SK-N-SH (cell line): ENCODE measurements around the gene CNTD1. TPM values are rescaled to one million over a fixed set of nuclear protein-coding genes. Genes with fewer than 3 reads are reported as not detected.
A peak's percentile ranks its signal among the peaks of the same experiment; 100 is the strongest.

ENCODE experiments used
- CTCF ChIA-PET: fragments of 300-600, 350-600 bp; formaldehyde crosslinking; extraction: SDS; loops from one replicate; lab custom pipeline; 2021; lab: Yijun Ruan, JAX
- POLR2A ChIA-PET: fragments of 350-600 bp; sonication (Branson Sonifier 250); formaldehyde crosslinking; extraction: SDS; loops from one replicate; lab custom pipeline; 2020; ENCODE audit warnings: antibody characterized with exemption, inconsistent platforms; lab: Yijun Ruan, JAX
- DNase-seq: peaks from one replicate; pipeline ENCODE4 v3.0.0; 2012
- H2AFZ ChIP-seq: fragments of 200-600 bp; sonication (generic); 2 replicates; pipeline ENCODE4 v1.8.1; 2016; ENCODE audit warnings: antibody characterized with exemption, mild to moderate bottlenecking, low read depth
- H3F3A ChIP-seq: fragments of 200-600 bp; sonication (generic); replicated peaks from 2 replicates; pipeline ENCODE3; 2016; ENCODE audit warnings: antibody characterized with exemption, mild to moderate bottlenecking; ENCODE audit not compliant: insufficient read depth
- H3K27ac ChIP-seq, 2 experiments: fragments of 200-500 bp in 1 of 2; fragments of 200-600 bp in 1 of 2; sonication (Bioruptor generic) in 1 of 2; sonication (generic), shearing (Covaris generic) in 1 of 2; 2 replicates each; pipeline versions ENCODE4 v1.5.1 to v1.6.1; 2014 to 2016; ENCODE audit warnings: low read depth in 2 of 2, inconsistent platforms in 1 of 2, low read length in 1 of 2, mild to moderate bottlenecking in 1 of 2, mixed read lengths in 1 of 2
- H3K27me3 ChIP-seq: fragments of 200-600 bp; sonication (generic), shearing (Covaris generic); 2 replicates; pipeline ENCODE4 v1.6.1; 2016; ENCODE audit warnings: mixed run types; ENCODE audit not compliant: insufficient read depth
- H3K36me3 ChIP-seq, 2 experiments: fragments of 200-500 bp in 1 of 2; fragments of 200-600 bp in 1 of 2; sonication (Bioruptor generic) in 1 of 2; sonication (generic) in 1 of 2; replicated peaks in 1 of 2; 2 replicates each; pipeline versions ENCODE3 to v1.5.1; 2014 to 2016; ENCODE audit warnings: low read length in 1 of 2, mild to moderate bottlenecking in 1 of 2; ENCODE audit not compliant: insufficient read depth in 2 of 2, control insufficient read depth in 1 of 2
- H3K4me1 ChIP-seq, 2 experiments: fragments of 200-500 bp in 1 of 2; fragments of 200-600 bp in 1 of 2; sonication (Bioruptor generic) in 1 of 2; sonication (generic), shearing (Covaris generic) in 1 of 2; 2 replicates each; pipeline versions ENCODE4 v1.5.1 to v1.6.1; 2014 to 2016; ENCODE audit warnings: low read depth in 1 of 2, low read length in 1 of 2, mixed run types in 1 of 2; ENCODE audit not compliant: insufficient read depth in 2 of 2, control insufficient read depth in 1 of 2
- H3K4me2 ChIP-seq: fragments of 200-600 bp; sonication (generic), shearing (Covaris generic); 2 replicates; pipeline ENCODE4 v1.6.1; 2017; ENCODE audit warnings: mixed run types
- H3K4me3 ChIP-seq, 2 experiments: fragments of 200-500 bp in 1 of 2; fragments of 200-600 bp in 1 of 2; sonication (Bioruptor generic) in 1 of 2; sonication (generic), shearing (Covaris generic) in 1 of 2; 2 replicates each; pipeline versions ENCODE4 v1.5.1 to v1.8.1; 2014 to 2016; ENCODE audit warnings: low read depth in 2 of 2, inconsistent platforms in 1 of 2, low read length in 1 of 2, mild to moderate bottlenecking in 1 of 2, mixed read lengths in 1 of 2, moderate library complexity in 1 of 2
- H3K79me2 ChIP-seq: fragments of 200-600 bp; sonication (generic); 2 replicates; pipeline ENCODE4 v1.8.1; 2017; ENCODE audit warnings: mild to moderate bottlenecking; ENCODE audit not compliant: insufficient read depth
- H3K9ac ChIP-seq: fragments of 200-600 bp; sonication (generic); 2 replicates; pipeline ENCODE4 v1.6.1; 2017; ENCODE audit warnings: mixed run types
- H3K9me2 ChIP-seq: fragments of 200-600 bp; sonication (generic); 2 replicates; pipeline ENCODE4 v1.6.1; 2017; ENCODE audit warnings: mixed run types
- H3K9me3 ChIP-seq: fragments of 200-600 bp; sonication (generic); 2 replicates; pipeline ENCODE4 v1.6.1; 2017; ENCODE audit warnings: mixed run types, mild to moderate bottlenecking, moderate library complexity
- H4K20me1 ChIP-seq: fragments of 200-600 bp; sonication (generic); 2 replicates; pipeline ENCODE4 v1.6.1; 2017; ENCODE audit warnings: mild to moderate bottlenecking, mixed run types; ENCODE audit not compliant: insufficient read depth
- CTCF ChIP-seq: fragments of 200-600 bp; sonication (generic); IDR thresholded peaks from 2 replicates; pipeline ENCODE4 v1.6.1; 2017; ENCODE audit warnings: antibody characterized with exemption, mild to moderate bottlenecking, moderate library complexity
- ELF1 ChIP-seq: IDR thresholded peaks from 2 replicates; pipeline ENCODE4 v1.4.0; 2012
- EZH2phosphoT487 ChIP-seq: fragments of 200-600 bp; sonication (generic); IDR thresholded peaks from 2 replicates; pipeline ENCODE4 v1.6.1; 2017; ENCODE audit warnings: low read depth, mixed run types, mild to moderate bottlenecking, antibody characterized with exemption, moderate library complexity, borderline replicate concordance
- FOSL2 ChIP-seq: IDR thresholded peaks from 2 replicates; pipeline ENCODE4 v1.4.0; 2012; ENCODE audit warnings: low read depth, mild to moderate bottlenecking, moderate library complexity, borderline replicate concordance
- FOXM1 ChIP-seq: IDR thresholded peaks from 2 replicates; pipeline ENCODE4 v1.4.0; 2012; ENCODE audit warnings: low read depth, mild to moderate bottlenecking
- GABPA ChIP-seq: IDR thresholded peaks from 2 replicates; pipeline ENCODE4 v1.4.0; 2012; ENCODE audit warnings: low read depth, mild to moderate bottlenecking
- IRF3 ChIP-seq: fragments of 150-350 bp; IDR thresholded peaks from 2 replicates; pipeline ENCODE4 v1.6.1; 2016; ENCODE audit warnings: mild to moderate bottlenecking, low read depth, low read length
- JUND ChIP-seq: IDR thresholded peaks from 2 replicates; pipeline ENCODE4 v1.4.0; 2012
- RCOR1 ChIP-seq: fragments of 150-350 bp; IDR thresholded peaks from 2 replicates; pipeline ENCODE4 v1.6.1; 2017; ENCODE audit warnings: antibody characterized with exemption, low read length
- REST ChIP-seq: IDR thresholded peaks from 2 replicates; pipeline ENCODE4 v1.6.1; 2012; ENCODE audit warnings: mild to moderate bottlenecking, low read depth, low read length, moderate library complexity
- RFX5 ChIP-seq: IDR thresholded peaks from 2 replicates; pipeline ENCODE4 v1.6.1; 2012; ENCODE audit warnings: mild to moderate bottlenecking, improper control_type of control experiment, low read length
- SIN3A ChIP-seq: IDR thresholded peaks from 2 replicates; pipeline ENCODE4 v1.6.1; 2012; ENCODE audit warnings: low read depth, mild to moderate bottlenecking, low read length, moderate library complexity, borderline replicate concordance
- SMC3 ChIP-seq: IDR thresholded peaks from 2 replicates; pipeline ENCODE4 v1.6.1; 2012; ENCODE audit warnings: low read depth, low read length, improper control_type of control experiment
- TCF12 ChIP-seq: IDR thresholded peaks from 2 replicates; pipeline ENCODE4 v1.4.0; 2012
- YY1 ChIP-seq: IDR thresholded peaks from 2 replicates; pipeline ENCODE4 v1.4.0; 2012; ENCODE audit warnings: low read depth, mild to moderate bottlenecking
- ZBTB33 ChIP-seq: IDR thresholded peaks from 2 replicates; pipeline ENCODE4 v1.4.0; 2012; ENCODE audit warnings: low read depth, borderline replicate concordance
- WGBS: methylation state at CpG from one replicate; pipeline ENCODE4 v1.1.6; 2017; ENCODE audit warnings: low lambda C conversion rate; 5-methylcytosine and 5-hydroxymethylcytosine counted together
- polyA plus RNA-seq, 3 experiments: library from polyadenylated mRNA; depleted of rRNA; stranded (reverse); fragments of >200 nt; gene quantifications; 2 replicates each; pipeline ENCODE4 v1.2.3, GENCODE V29; 2012

Gene CNTD1
- polyA plus RNA-seq, 1 of the 3 experiments (the other 2 are of a cell fraction) = not detected

- no peak for DNase-seq
- TF ChIP-seq FOSL2 (no peak), EZH2phosphoT487 (no peak), TCF12 (no peak), ELF1 (no peak), CTCF (no peak), RCOR1 (no peak), FOXM1 (no peak), ZBTB33 (0 out of 2 replicates have a peak, but pooled peaks have one; percentile 3)
- Histone ChIP-seq H2AFZ (peak overlapping the region; percentile 91; the same call in 1 of the 2 replicates), H3K4me3 (peak overlapping the region; percentile 73 to 98), H3K79me2 (peaks cover 32% of the 10 kb centered on the region), H3K36me3 (peaks cover 8 to 33% of the 10 kb centered on the region in 2 experiments), H3K9ac (peak overlapping the region; percentile 94), H3K9me3 (no peaks in the 10 kb centered on the region), H4K20me1 (no peaks in the 10 kb centered on the region), H3F3A (peaks cover 27% of the 10 kb centered on the region), H3K4me2 (peak overlapping the region; percentile 99), H3K9me2 (no peaks in the 10 kb centered on the region), H3K27ac (peak overlapping the region; percentile 68 to 90), H3K4me1 (peaks cover 3 to 15% of the 10 kb centered on the region in 2 experiments; a peak in 2 of 4 replicates), H3K27me3 (no peaks in the 10 kb centered on the region)
- WGBS = 7% methylated on average over 3 of the region's 3 CpGs
- CTCF ChIA-PET = interaction anchor here (0.7 to 4.0 kb wide), 9 partner anchors 9 to 220 kb away, joined by 3 to 48 read pairs (median 3); partner anchors contain the start of genes BECN1, HSD17B1 and RAMP2
- POLR2A ChIA-PET = interaction anchor here (0.6 to 1.9 kb wide), 8 partner anchors 9 to 496 kb away, joined by 3 to 17 read pairs (median 5); partner anchors contain the start of genes CNTD1, COA3, NAGLU and PSMC3IP
Observed at GRCh38 chr17:42772945-42773289, 25.7 kb upstream of the CNTD1 start.

GRCh38 chr17:42773290-42774035 is 25.2 kb upstream of the CNTD1 start, which contains the start of gene VPS25:
Gene VPS25, plus strand, starts transcription at chr17:42773449. Its CDS starts 27 bp downstream, at chr17:42773476.
- CTCF ChIA-PET = interaction anchor here (0.7 to 4.0 kb wide), 9 partner anchors 8 to 221 kb away, joined by 3 to 48 read pairs (median 3); partner anchors contain the start of genes BECN1, HSD17B1 and RAMP2
- peaks cover 9 to 39% of the 10 kb centered on the region in 2 experiments for H3K36me3 ChIP-seq
- peak within 1 kb of the TSS; percentile 99 for H3K4me2 ChIP-seq
- peak within 1 kb of the TSS; percentile 91; the same call in 1 of the 2 replicates for H2AFZ ChIP-seq
- DNase-seq = peak; percentile 85
- peak within 1 kb of the TSS; percentile 94 for H3K9ac ChIP-seq
- no peaks in the 10 kb centered on the region for H3K9me2 ChIP-seq
- no peaks in the 10 kb centered on the region for H3K27me3 ChIP-seq
- peaks cover 29% of the 10 kb centered on the region for H3F3A ChIP-seq
- H3K27ac ChIP-seq = peak within 1 kb of the TSS; percentile 68 to 90
- WGBS = 0% methylated on average over 12 of the region's 39 CpGs
- POLR2A ChIA-PET = interaction anchor here (0.6 to 1.9 kb wide), 8 partner anchors 9 to 497 kb away, joined by 3 to 17 read pairs (median 5); partner anchors contain the start of genes CNTD1, COA3, NAGLU and PSMC3IP
- H3K79me2 ChIP-seq = peaks cover 32% of the 10 kb centered on the region
- no peaks in the 10 kb centered on the region for H3K9me3 ChIP-seq
- peak within 1 kb of the TSS; percentile 73 to 98 for H3K4me3 ChIP-seq
- peaks cover 3 to 15% of the 10 kb centered on the region in 2 experiments; a peak in 2 of 4 replicates for H3K4me1 ChIP-seq
- H4K20me1 ChIP-seq = no peaks in the 10 kb centered on the region
- TF ChIP-seq GABPA = peak; percentile 99
- TF ChIP-seq YY1 = peak; percentile 82
- TF ChIP-seq RFX5 = peak; percentile 76
- peak; percentile 69 for TF ChIP-seq REST
- TF ChIP-seq IRF3 = no peak
- no peak for TF ChIP-seq SMC3
- TF ChIP-seq JUND = no peak
- TF ChIP-seq SIN3A = peak; percentile 94
